HG03342 (cell line): ENCODE data around the gene SCN2B.

ENCODE experiments used
- ATAC-seq: cut with Tn5 transposase; IDR thresholded peaks from one replicate; pipeline ENCODE4 v1.9.1; 2021; ENCODE audit warnings: mild to moderate bottlenecking, moderate library complexity; ENCODE audit not compliant: unreplicated experiment

SCN2B gene

GRCh38 chr11:118175031-118175992 lies 1.1 kb downstream of the SCN2B start:
- no peak for ATAC-seq

- no peak for ATAC-seq
These were observed 2.4 kb downstream of the SCN2B start for GRCh38 chr11:118174006-118174567.

GRCh38 chr11:118172356-118172755 lies 4.1 kb downstream of the SCN2B start:
- no peak for ATAC-seq

GRCh38 chr11:118171269-118172062 lies 5.0 kb downstream of the SCN2B start:
- no peak for ATAC-seq

DNA sequence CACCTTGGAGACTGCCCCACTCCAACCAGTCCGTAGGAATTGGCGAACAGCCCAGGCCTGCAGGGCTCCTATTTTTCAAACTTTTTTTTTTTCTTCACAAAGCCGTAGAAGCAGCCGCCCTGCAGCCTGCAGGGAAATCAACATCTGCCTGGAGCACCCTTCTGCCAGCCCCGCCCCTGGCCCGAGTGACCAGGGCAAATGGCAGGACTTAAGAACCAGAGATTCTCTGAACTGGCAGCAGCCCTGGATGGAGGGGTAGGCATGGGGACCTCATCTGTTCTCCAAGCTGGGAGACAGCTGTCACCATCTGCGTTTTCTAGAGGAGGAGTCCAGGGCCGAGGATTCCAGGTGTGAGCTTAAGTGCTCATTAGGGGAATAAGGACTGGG lies 5.6 kb downstream of the SCN2B start:
- ATAC-seq, result no peak

DNA sequence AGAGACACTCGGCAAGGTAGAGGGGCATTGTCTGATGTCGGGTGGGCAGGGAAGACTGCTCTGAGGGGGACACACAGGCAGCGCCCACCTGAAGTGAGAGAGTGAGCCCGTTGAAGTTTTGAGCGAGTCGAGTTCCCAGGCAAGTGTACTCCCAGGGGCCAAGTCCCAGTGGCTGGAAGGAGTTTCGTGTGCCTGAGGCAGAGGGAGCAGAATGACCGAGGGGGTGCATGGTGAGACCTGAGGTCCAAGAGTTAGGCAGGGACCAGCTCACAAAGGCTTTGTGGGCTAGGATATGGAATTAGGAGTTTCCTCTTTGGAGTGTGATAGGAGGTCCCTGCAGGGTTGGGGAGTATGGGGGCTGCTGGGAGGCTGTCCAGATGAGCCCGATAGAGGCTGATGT lies 6.2 kb downstream of the SCN2B start:
- no peak for ATAC-seq

- no peak for ATAC-seq
These were observed 6.9 kb downstream of the SCN2B start for GRCh38 chr11:118169300-118170140.

DNA sequence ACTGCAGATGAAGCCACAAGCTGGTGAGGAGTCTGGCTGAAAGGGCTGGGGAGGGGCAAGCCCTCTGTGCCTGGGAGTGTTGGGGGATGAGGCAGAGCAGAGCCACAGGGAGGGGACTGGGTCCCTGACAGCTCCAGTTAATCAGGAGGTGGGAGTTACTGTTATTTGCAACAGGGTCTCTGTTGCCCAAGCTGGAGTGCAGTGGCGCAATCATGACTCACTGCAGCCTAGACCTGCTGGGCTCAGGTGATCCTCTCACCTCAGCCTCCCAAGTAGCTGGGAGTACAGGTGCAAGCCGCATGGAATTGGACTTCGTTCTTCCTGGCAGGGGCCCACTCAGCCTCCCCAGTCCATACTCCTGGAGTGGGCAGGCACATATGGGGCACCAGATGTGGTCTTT lies 7.7 kb downstream of the SCN2B start:
- ATAC-seq, result no peak

DNA sequence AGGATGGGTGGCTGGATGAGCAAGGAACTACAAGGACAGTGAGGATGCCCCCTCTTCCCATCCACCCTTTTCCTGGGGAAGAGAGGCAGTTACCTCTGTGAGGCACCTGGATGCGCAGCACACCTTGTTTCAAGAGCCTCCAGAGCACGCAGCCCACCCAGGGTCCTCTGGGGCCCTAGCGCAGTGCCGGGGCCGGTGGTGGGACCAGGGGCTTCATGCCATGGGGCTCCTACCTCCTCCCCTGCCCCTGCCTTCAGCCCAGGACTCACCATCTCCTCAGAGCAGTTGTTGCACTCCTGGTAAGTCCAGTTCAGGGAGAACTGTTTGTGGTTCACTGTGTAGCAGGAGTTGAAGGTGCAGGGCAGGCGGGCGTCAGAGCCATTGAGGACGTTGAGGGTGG lies 8.1 kb downstream of the SCN2B start:
- ATAC-seq, result no peak

DNA sequence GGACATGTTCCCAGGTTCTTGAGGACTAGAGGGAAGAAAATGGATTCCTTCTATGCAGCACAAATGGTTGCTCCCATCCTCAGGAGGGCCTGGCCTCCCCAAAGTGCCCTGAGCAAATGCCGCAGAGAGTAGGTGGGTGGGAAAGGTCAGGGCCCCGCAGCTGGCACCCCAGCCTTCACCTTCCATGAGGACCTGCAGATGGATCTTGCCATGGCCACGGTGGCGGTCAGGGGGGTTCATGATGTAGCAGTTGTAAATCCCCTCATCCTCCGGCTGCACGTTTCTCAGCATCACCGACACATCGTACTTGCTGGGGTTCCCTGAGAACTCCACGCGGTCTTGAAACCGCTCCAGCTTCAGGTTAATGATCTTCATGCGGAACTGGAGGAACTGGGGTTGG lies 8.5 kb downstream of the SCN2B start:
- ATAC-seq, result no peak

- ATAC-seq, result no peak
These were observed 9.2 kb downstream of the SCN2B start for GRCh38 chr11:118167253-118167652.

GRCh38 chr11:118166641-118167040 lies 9.8 kb downstream of the SCN2B start:
- ATAC-seq, result no peak

DNA sequence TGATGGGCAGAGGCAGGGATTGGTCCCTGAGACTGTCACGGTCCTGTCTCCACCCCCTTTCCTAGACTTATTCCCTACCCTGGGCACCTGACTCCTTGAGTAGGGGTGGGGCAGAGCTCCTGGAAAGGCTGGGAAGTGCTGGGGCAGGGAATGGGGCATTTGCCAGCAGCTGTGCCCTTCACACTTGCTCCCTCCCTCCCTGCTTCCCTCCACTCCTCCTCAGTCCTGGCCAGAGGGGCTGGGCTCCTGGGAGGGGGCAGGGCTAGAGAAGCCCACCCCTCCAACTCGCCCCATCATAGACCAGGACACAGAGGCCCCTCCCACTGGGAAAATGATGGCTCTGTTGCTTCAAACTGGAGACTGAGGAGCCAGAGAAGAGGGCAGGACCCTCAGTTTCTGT lies 11.6 kb downstream of the SCN2B start:
- ATAC-seq, result no peak

GRCh38 chr11:118163494-118163893 lies 12.9 kb downstream of the SCN2B start:
- no peak for ATAC-seq

DNA sequence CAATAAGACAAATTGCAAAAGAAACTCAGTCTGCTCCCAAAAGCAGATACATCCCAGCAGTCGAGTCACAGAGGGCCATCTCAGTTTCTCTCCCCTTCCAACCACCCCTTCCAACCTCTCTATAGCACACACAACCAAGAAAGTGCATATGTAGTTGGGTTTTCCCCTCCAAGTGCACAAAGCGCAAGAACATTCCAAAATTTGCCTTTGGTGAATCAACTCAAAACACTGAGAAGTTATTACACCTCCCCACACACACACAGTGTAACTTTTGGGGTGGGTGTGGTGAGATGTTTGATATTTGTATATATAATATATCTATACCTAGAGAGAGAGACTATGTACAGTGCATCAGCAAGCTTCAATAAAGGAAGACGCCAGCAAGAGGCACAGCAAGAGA lies 13.6 kb downstream of the SCN2B start:
- no peak for ATAC-seq

- ATAC-seq, result no peak
These were observed 14.7 kb downstream of the SCN2B start for GRCh38 chr11:118161786-118162185.

GRCh38 chr11:118157186-118157895 lies 19.1 kb downstream of the SCN2B start:
- ATAC-seq, result no peak

GRCh38 chr11:118156531-118157185 lies 19.8 kb downstream of the SCN2B start:
- ATAC-seq, result no peak

- no peak for ATAC-seq
These were observed 20.5 kb downstream of the SCN2B start for GRCh38 chr11:118155776-118156530.
